ENCODE measurements around the gene PSMA6. TPM values are rescaled to one million over a fixed set of nuclear protein-coding genes. Genes with fewer than 3 reads are reported as not detected.

The PSMA6 gene
- total RNA-seq, 3 donors from 2014 or later (not counting 1 experiment from before 2014, with no cell fraction given), result 130 to 141 (median 139) TPM

DNA sequence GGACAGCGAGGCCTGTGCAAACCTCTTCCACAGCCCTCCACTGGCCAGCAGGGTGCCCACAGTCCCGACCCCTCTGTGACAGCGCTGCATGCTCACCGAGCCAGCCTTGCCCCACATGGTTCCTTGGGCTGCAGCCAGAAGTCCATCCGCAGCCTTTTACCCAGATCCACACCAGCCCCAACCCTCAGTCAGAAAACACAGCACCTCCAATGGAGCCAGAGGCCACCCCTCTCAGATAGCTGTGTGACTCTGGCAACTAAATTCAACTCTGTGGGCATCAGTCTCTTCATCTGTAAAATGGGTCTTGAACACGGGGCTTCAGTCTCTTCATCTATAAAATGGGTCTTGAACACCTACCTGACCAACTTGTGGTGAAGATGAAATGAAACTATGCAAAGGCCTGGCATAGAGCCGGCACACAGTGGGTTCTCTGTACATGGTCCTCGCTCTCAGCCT is 74.4 kb downstream of the PSMA6 start:
- TF ChIP-seq, protein P1, sequence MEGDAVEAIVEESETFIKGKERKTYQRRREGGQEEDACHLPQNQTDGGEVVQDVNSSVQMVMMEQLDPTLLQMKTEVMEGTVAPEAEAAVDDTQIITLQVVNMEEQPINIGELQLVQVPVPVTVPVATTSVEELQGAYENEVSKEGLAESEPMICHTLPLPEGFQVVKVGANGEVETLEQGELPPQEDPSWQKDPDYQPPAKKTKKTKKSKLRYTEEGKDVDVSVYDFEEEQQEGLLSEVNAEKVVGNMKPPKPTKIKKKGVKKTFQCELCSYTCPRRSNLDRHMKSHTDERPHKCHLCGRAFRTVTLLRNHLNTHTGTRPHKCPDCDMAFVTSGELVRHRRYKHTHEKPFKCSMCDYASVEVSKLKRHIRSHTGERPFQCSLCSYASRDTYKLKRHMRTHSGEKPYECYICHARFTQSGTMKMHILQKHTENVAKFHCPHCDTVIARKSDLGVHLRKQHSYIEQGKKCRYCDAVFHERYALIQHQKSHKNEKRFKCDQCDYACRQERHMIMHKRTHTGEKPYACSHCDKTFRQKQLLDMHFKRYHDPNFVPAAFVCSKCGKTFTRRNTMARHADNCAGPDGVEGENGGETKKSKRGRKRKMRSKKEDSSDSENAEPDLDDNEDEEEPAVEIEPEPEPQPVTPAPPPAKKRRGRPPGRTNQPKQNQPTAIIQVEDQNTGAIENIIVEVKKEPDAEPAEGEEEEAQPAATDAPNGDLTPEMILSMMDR (IDR thresholded peaks at IDR 0.05), result no peak
- Mint-ChIP-seq H3K4me3 (no peak overlapping the region), H3K36me3 (peaks cover 7% of the 10 kb centered on the region), H3K27ac (peak overlapping the region in 1 of 2 donors; percentile 74), H3K4me1 (peaks cover 24% of the 10 kb centered on the region in 2 donors), H3K9me3 (peaks cover 0 to 4% of the 10 kb centered on the region in 2 donors), H3K27me3 (ENCODE audit: low read depth in 2 of 2) (peaks cover 0 to 2% of the 10 kb centered on the region in 2 donors)
- Histone ChIP-seq H3K9me3 (ENCODE audit: control insufficient read depth, insufficient read depth, low read length) (peaks cover 3% of the 10 kb centered on the region), H3K27ac (ENCODE audit: low read length) (no peak overlapping the region), H3K36me3 (ENCODE audit: control insufficient read depth, insufficient read depth, low read length) (no peaks in the 10 kb centered on the region), H3K27me3 (ENCODE audit: control insufficient read depth, insufficient read depth, low read length) (no peaks in the 10 kb centered on the region), H3K4me1 (ENCODE audit: control insufficient read depth, insufficient read depth, low read length) (peaks cover 38% of the 10 kb centered on the region), H3K4me3 (ENCODE audit: low read length) (no peak overlapping the region)
- no peak for DNase-seq
- intact Hi-C loops (cut with micrococcal nuclease), result loop anchor here (5.0 kb wide), 1 partner anchor 34 kb away; no protein-coding TSS in a partner anchor
- WGBS (ENCODE audit: insufficient coverage), result 93% methylated on average over 8 of the region's 8 CpGs
- ATAC-seq, result no peak

GRCh38 chr14:35367056-35367372 is 74.8 kb downstream of the PSMA6 start:
- Mint-ChIP-seq H3K9me3 (peaks cover 0 to 4% of the 10 kb centered on the region in 2 donors), H3K27ac (peak overlapping the region; percentile 56 to 74), H3K4me1 (peaks cover 24% of the 10 kb centered on the region in 2 donors), H3K27me3 (ENCODE audit: low read depth in 2 of 2) (peaks cover 0 to 2% of the 10 kb centered on the region in 2 donors), H3K4me3 (no peak overlapping the region), H3K36me3 (peaks cover 7% of the 10 kb centered on the region)
- WGBS (ENCODE audit: insufficient coverage), result 85% methylated on average over 3 of the region's 5 CpGs
- no peak overlapping the region for H3K4me3 ChIP-seq (ENCODE audit: low read length)
- no peak overlapping the region for H3K27ac ChIP-seq (ENCODE audit: low read length)
- DNase-seq (no peak), ATAC-seq (no peak)
- intact Hi-C loops (cut with micrococcal nuclease), result loop anchor here (5.0 kb wide), 1 partner anchor 35 kb away; no protein-coding TSS in a partner anchor
- peaks cover 38% of the 10 kb centered on the region for H3K4me1 ChIP-seq (ENCODE audit: control insufficient read depth, insufficient read depth, low read length)
- no peaks in the 10 kb centered on the region for H3K36me3 ChIP-seq (ENCODE audit: control insufficient read depth, insufficient read depth, low read length)
- TF ChIP-seq, protein P1 (IDR thresholded peaks at IDR 0.05), result no peak
- peaks cover 3% of the 10 kb centered on the region for H3K9me3 ChIP-seq (ENCODE audit: control insufficient read depth, insufficient read depth, low read length)
- H3K27me3 ChIP-seq (ENCODE audit: control insufficient read depth, insufficient read depth, low read length), result no peaks in the 10 kb centered on the region

Other genes starting within 250 kb of the PSMA6 start
- gene FAM177A1, start 246.1 kb upstream of the PSMA6 start, total RNA-seq, result 100 to 1,000 TPM in 1 of 3 donors, 10 to 100 TPM in 2; 73.8 to 131 (median 79.6) TPM
- 10 to 100 TPM; 41.5 to 49.7 (median 48.3) TPM for gene PPP2R3C, start 170.4 kb upstream of the PSMA6 start, total RNA-seq
- gene PRORP, start 169.8 kb upstream of the PSMA6 start, total RNA-seq, result 10 to 100 TPM; 18.3 to 35.8 (median 20.5) TPM
- 1,000 to 10,000 TPM; 2,039 to 3,339 (median 2,499) TPM for gene NFKBIA, start 112.4 kb downstream of the PSMA6 start, total RNA-seq
- not detected for gene INSM2, start 241.8 kb downstream of the PSMA6 start, total RNA-seq